ENCODE results near the gene MACC1. TPM values are rescaled to one million over a fixed set of nuclear protein-coding genes. Genes with fewer than 3 reads are reported as not detected.

The MACC1 gene
- total and polyA plus RNA-seq, 2 experiments from 2014 or later = 3.4 to 13.4 TPM

GRCh38 chr7:20238754-20239324 is 21.7 kb upstream of the MACC1 start:
- DNase-seq (ENCODE audit: low spot score) = no peak
- no peak overlapping the region for H3K27ac Mint-ChIP-seq

More at GRCh38 chr7:20238754-20239324, 21.7 kb upstream of the MACC1 start:
- H3K27me3 Mint-ChIP-seq (ENCODE audit: insufficient read depth, low read depth, poor library complexity) = no peaks in the 10 kb centered on the region
- H3K27ac ChIP-seq (ENCODE audit: low read depth) = no peak overlapping the region
- H3K4me3 ChIP-seq = no peak overlapping the region
- H3K9me3 Mint-ChIP-seq = no peaks in the 10 kb centered on the region
- H3K27me3 ChIP-seq (ENCODE audit: insufficient read depth) = no peaks in the 10 kb centered on the region
- H3K9me2 ChIP-seq (ENCODE audit: insufficient read depth) = peaks cover 7% of the 10 kb centered on the region; the same call in 1 of the 2 replicates
- H3K4me3 Mint-ChIP-seq = no peak overlapping the region
- no peaks in the 10 kb centered on the region for H4K20me1 ChIP-seq (replicated peaks; ENCODE audit: insufficient read depth)
- H3K4me1 ChIP-seq (ENCODE audit: insufficient read depth) = peaks cover 5% of the 10 kb centered on the region; the same call in 1 of the 2 replicates
- 0 out of 2 replicates have a peak overlapping the region, but pooled peaks have one; percentile 14 for H2AFZ ChIP-seq
- H3K4me2 ChIP-seq = no peak overlapping the region
- no peak for ATAC-seq
- H3K36me3 ChIP-seq (ENCODE audit: insufficient read depth) = no peaks in the 10 kb centered on the region
- no peaks in the 10 kb centered on the region for H3K79me2 ChIP-seq (replicated peaks; ENCODE audit: insufficient read depth)
- H3K36me3 Mint-ChIP-seq (ENCODE audit: low read depth) = no peaks in the 10 kb centered on the region
- TF ChIP-seq ZNF114 (CRISPR knock-in tag; IDR thresholded peaks at IDR 0.05) (no peak), EZH2 (IDR thresholded peaks at IDR 0.05; ENCODE audit: low read depth, unreplicated experiment) (no peak), REST (IDR thresholded peaks at IDR 0.05; ENCODE audit: unreplicated experiment) (no peak), CTCF (conservative IDR thresholded peaks at IDR 0.05; ENCODE audit: low read depth in 2 of 2) (no peak), STAT1 (IDR thresholded peaks at IDR 0.05; ENCODE audit: unreplicated experiment) (no peak), EZH2phosphoT487 (IDR thresholded peaks at IDR 0.05; ENCODE audit: unreplicated experiment) (no peak), POLR2AphosphoS5 (IDR thresholded peaks at IDR 0.05; ENCODE audit: low read depth) (no peak), ZNF462 (CRISPR knock-in tag; IDR thresholded peaks at IDR 0.05) (no peak), ZNF331 (CRISPR knock-in tag; IDR thresholded peaks at IDR 0.05; ENCODE audit: low read depth) (no peak), CREB1 (CRISPR knock-in tag; IDR thresholded peaks at IDR 0.05; ENCODE audit: low read depth) (no peak), JUNB (IDR thresholded peaks at IDR 0.05; ENCODE audit: unreplicated experiment) (no peak)
- peaks cover 11% of the 10 kb centered on the region; the same call in 2 of the 3 replicates for H3K4me1 Mint-ChIP-seq
- H3F3A ChIP-seq (replicated peaks; ENCODE audit: low read depth) = no peaks in the 10 kb centered on the region

All from GM23338 (cell line).